Activated CD4-positive, CD25-positive, alpha-beta regulatory T cell treated with anti-CD3 and anti-CD28 coated beads, Interleukin-2, amount 50 U/mL, for 24 hours (primary cell): ENCODE measurements around the gene KREMEN1.
"Not testable (repeated sequence)": the region's sequence is repeated elsewhere in the genome, so short reads cannot be mapped to it uniquely, and the experiment has no call there.

ENCODE experiments used
- ATAC-seq, 2 donors: fragments of 150-1000 bp; cut with Tn5 transposase; one replicate each; pipeline ENCODE4 v1.10.0; 2021; ENCODE audit warnings: mild to moderate bottlenecking in 1 of 2, moderate library complexity in 1 of 2

KREMEN1 gene

DNA sequence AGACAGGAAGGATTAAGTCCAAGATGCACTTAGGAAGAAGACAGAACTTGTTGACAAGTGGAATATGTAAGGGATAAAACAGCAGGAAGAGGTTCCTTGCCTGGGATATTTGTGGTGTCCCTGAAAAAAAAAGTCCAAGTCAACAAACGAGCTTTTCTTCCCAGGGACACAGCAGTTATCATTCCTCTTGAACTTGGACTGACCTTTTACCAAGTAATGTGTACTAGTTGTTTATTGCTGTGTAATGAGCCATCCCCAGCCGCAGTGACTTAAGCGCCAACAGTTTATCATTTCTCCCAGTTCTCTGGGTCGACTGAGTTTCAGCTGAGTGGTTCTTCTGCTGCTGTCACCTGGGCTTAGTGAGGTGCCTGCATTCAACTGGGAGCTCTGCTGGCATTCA lies 37.0 kb downstream of the KREMEN1 start:
- ATAC-seq: no peak

- no peak for ATAC-seq
These were observed 38.1 kb downstream of the KREMEN1 start for GRCh38 chr22:29110946-29111345.

GRCh38 chr22:29112121-29112520 lies 39.3 kb downstream of the KREMEN1 start:
- no peak for ATAC-seq

- ATAC-seq: no peak
These were observed 39.8 kb downstream of the KREMEN1 start for GRCh38 chr22:29112681-29113080.

GRCh38 chr22:29113319-29113718 lies 40.5 kb downstream of the KREMEN1 start:
- no peak for ATAC-seq

DNA sequence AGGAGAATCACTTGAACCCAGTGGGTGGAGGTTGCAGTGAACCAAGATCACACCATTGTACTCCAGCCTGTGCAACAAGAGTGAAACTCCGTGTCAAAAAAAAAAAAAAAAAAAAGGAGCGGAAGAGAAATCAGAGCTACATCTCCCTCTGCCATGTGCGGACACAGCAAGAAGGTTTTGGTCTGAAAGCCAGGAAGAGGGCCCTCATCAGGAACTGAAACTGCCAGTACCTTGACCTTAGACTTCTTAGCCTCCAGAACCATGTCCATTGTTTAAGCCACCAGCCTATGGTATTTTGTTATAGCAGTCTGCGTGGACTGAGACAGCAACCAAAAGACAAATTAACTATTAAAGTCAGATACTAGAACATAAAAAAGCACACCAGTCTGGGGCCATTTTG lies 41.6 kb downstream of the KREMEN1 start:
- ATAC-seq: no peak

- no peak for ATAC-seq
These were observed 43.0 kb downstream of the KREMEN1 start for GRCh38 chr22:29115682-29116288.

DNA sequence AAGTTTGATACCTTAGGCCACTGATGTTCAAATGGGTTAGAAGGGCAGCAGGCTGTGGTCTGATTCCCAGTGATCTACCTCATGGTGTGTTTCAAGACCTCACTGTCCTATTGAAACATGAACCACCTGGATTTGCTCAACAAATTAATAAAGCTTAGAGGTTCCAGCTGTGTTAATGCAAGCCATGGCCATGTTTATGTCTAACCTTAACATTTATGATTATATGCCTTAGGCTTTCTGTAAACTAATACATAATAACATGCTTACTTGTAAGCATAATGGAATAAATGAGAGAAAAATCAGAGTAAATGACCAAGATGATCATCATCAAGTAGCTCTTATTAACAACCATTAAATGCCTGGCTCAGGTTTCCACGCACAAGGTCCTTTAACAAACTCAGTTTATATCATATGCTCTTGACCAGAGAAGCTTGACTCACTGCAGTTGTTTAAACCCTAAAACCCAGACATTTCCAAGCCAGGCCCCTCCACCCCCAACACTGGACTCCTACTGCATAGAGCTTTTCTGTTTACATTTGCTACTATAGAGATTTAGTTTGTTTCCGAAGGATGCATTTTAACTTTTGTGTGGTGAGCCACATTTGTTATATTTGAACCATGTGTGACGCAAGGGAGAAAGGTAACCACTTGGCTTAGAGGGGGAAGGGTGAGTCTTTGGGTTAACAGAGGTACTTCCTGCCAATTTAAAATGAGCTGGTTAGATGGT lies 43.7 kb downstream of the KREMEN1 start:
- no peak for ATAC-seq

DNA sequence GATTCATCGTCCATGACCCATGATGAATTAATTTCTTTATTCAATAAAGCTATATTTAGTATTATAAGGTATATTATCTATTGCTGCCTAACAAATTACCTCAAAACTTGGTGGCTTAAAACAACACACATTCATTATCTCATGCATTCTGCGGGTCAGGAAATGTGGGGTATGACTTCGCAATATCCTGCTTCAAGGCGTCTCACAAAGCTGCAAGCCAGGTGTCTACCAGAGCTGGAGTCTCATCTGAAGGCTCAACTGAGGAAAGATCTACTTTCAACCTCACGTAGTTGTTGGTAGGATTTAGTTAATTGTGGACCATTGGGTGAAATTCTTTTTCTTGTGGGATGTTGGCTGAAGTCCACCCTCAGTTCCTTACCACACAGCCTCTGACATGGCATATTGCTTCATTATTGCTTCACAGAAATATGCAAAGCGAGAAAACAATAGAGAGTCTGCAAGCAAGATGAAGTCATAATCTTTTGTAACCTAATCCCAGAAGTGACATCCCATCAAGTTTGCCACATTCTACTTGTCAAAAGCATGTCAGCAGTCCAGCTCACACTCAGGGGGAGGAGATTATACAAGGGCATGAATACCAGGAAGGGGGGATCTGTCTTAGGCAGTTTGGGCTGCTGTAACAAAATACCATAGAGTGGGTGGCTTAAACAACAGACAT lies 45.1 kb downstream of the KREMEN1 start:
- no peak for ATAC-seq

DNA sequence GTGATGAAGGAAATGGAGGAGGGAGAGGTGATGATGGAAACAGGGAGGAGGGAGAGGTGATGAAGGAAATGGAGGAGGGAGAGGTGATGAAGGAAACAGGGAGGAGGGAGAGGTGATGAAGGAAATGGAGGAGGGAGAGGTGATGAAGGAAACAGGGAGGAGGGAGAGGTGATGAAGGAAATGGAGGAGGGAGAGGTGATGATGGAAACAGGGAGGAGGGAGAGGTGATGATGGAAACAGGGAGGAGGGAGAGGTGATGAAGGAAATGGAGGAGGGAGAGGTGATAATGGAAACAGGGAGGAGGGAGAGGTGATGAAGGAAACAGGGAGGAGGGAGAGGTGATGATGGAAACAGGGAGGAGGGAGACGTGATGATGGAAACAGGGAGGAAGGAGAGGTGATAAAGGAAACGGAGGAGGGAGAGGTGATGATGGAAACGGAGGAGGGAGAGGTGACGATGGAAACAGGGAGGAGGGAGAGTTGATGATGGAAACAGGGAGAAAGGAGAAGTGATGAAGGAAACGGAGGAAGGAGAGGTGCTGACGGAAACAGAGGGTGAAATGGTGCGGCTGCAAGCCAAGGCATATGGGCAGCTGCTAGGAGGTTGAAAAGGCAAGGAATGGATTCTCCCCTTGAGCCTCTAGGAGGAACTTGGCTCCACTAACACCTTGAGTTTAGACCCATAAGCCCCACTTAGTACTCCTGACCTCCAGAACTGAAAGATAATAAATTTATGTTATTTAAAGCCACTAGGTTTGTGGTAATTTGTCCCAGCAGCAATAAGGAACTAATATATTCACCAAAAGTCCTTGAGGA lies 47.5 kb downstream of the KREMEN1 start:
- ATAC-seq: not testable (repeated sequence)

GRCh38 chr22:29121124-29121523 lies 48.3 kb downstream of the KREMEN1 start:
- ATAC-seq: no peak

- ATAC-seq: no peak
These were observed 49.2 kb downstream of the KREMEN1 start for GRCh38 chr22:29122041-29122440.

DNA sequence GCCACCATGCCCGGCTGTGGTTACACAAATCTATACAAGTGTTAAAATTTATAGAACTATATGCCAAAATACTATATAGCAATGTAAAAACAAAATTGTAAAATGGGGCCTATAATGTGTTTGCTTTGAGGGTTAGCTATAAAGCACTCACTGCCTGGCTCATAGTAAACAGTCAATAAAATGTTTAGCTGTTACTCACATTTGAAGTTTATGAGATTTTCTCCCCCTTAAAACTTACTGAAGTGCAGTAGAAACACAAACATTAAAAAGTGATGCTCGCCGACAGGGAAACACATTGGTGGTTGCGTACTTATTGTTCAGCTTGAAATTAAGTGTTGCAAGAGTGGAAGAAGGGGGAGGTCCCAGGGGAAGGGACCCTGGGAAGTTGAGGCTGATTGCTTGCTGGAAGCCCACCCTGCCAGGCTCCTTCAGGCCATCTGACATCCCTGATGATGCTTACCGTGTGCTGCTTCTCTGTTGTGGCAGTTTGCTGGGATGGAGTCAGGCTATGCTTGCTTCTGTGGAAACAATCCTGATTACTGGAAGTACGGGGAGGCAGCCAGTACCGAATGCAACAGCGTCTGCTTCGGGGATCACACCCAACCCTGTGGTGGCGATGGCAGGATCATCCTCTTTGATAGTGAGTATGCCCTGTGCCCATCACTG lies 52.1 kb downstream of the KREMEN1 start:
- no peak for ATAC-seq

GRCh38 chr22:29125443-29125778 lies 52.6 kb downstream of the KREMEN1 start:
- ATAC-seq: no peak

DNA sequence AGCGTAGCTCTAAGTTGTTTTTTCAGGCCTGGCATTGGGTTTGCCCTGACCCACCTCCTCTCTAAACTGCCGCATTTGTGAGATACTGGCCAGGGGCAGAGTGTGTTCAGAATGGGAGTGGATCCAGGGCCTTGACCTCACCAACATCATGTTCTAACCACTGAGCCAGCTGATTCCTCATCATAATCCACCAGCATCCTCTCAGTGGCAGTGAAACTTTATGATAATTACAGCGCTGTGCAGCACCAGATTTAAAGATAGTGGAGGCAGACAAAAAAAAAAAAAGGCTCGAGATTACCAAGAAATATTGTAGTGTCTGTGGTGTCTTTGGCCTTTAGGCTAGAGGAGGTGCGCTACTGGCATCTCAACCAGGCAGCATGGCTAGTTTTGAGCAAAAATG lies 53.0 kb downstream of the KREMEN1 start:
- no peak for ATAC-seq

DNA sequence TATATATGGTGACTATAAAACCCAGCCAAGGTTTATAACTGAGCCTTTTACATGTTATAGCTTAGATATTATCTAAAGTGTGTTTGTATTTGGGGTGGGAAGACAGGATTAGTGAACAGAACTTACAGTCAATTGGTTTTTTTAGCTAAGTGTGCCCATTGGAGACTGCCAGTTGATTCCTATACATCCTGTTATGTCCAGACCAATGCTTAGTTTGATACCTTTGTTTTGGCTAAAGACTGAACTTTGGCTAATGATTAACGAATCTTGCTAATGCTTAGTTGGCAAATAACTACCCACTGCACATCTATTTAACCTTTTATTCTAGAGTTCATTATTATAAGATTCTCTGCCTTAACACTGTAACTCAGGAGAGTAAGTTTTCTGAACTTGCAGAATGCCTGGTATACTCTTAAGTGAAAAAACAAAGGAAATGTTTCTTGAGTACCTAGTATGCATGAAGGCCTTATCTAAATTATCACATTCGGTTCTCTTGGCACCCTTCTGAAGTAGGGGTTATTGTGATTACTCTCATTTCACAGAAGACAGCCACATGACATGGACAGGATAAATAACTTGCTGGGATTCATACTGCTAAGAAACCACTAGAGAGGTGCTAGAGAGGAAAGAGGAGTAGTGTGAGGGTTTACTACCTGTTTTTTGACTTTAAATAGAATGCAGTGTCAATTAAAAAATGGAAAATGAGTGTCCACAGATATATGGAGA lies 54.0 kb downstream of the KREMEN1 start:
- no peak for ATAC-seq

- ATAC-seq: no peak
These were observed 56.3 kb downstream of the KREMEN1 start for GRCh38 chr22:29128891-29129807.

GRCh38 chr22:29129808-29130140 lies 56.9 kb downstream of the KREMEN1 start:
- no peak for ATAC-seq

DNA sequence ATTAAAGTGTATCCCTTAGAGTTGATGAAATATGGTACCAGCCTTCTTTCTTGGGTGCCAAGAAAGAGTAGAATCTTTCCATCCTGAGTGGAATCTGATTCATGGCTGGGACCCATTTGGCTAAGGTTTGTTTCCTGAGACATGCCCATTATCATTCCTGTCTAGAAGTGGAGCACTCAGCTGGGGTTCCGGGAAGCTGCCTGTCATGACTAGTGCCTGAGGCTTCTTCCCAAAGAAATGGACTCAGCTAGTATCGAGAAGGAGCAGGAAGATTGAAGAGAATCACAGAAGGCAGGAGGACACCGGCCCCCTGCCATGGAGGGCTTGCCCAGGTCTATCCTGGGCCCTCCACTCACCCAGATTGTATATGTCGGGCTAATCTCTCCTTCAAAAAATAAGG lies 57.6 kb downstream of the KREMEN1 start:
- ATAC-seq: no peak

DNA sequence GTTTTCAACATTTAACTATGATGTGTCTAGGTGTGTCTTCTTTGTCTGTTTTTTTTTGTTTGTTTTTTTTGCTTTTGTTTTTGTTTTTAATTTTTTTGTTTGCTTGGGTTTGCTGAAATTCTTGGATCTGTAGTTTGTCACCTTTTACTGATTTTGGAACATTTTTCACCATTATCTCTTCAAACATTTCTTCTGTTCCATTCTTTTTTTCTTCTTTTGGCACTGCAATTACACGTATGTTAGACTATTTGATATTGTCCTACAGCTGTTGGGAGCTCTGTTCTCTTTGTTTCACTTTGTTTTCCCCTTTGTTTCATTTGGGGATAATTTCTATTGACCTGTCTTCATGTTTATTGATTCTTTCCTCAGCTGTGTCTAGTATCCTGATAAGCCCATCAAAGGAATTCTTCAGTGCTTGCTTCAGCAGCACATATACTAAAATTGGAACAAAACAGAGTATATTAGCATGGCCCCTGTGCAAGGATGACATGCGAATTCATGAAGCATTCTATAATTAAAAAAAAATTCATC lies 60.8 kb downstream of the KREMEN1 start:
- no peak for ATAC-seq

- ATAC-seq: no peak
These were observed 61.6 kb downstream of the KREMEN1 start for GRCh38 chr22:29134448-29134847.
